ENCODE data around the gene LTBP1.

GRCh38 chr2:32993005-32993539 is 46.3 kb downstream of the LTBP1 start:
- no peak for TF ChIP-seq REST (IDR thresholded peaks at IDR 0.05; ENCODE audit: insufficient replicate concordance, low read depth)
- TF ChIP-seq CTCF (IDR thresholded peaks at IDR 0.05; ENCODE audit: insufficient read depth, low read length): no peak

Data from HL-60 (cell line).